ENCODE data around the gene ASCC1.
"Not testable (repeated sequence)": the region's sequence is repeated elsewhere in the genome, so short reads cannot be mapped to it uniquely, and the experiment has no call there.

Gene ASCC1

GRCh38 chr10:72110673-72111401 lies 105.2 kb downstream of the ASCC1 start:
- Histone ChIP-seq H3K4me1 (no peaks in the 10 kb centered on the region), H3K4me3 (ENCODE audit: low read depth, low read length) (no peak overlapping the region), H2AFZ (no peak overlapping the region), H3K9ac (no peak overlapping the region), H3K27ac (no peak overlapping the region), H3K4me2 (ENCODE audit: low read length) (no peak overlapping the region), H3K79me2 (no peaks in the 10 kb centered on the region), H3K27me3 (ENCODE audit: control insufficient read depth, insufficient read depth, low read length) (no peaks in the 10 kb centered on the region), H3K9me3 (ENCODE audit: control insufficient read depth, low read length) (no peaks in the 10 kb centered on the region), H3K36me3 (ENCODE audit: control insufficient read depth, insufficient read depth, low read length) (no peaks in the 10 kb centered on the region)
- no peak for TF ChIP-seq CTCF (IDR thresholded peaks at IDR 0.05)

- H3K27ac ChIP-seq, result no peak overlapping the region
- no peaks in the 10 kb centered on the region for H3K27me3 ChIP-seq (ENCODE audit: control insufficient read depth, insufficient read depth, low read length)
Observed at GRCh38 chr10:72109636-72110157, 106.4 kb downstream of the ASCC1 start.

GRCh38 chr10:72108830-72109635 lies 107.0 kb downstream of the ASCC1 start:
- H3K4me2 ChIP-seq (ENCODE audit: low read length), result no peak overlapping the region
- H3K9me3 ChIP-seq (ENCODE audit: control insufficient read depth, low read length), result no peaks in the 10 kb centered on the region
- no peaks in the 10 kb centered on the region for H3K27me3 ChIP-seq (ENCODE audit: control insufficient read depth, insufficient read depth, low read length)
- H3K4me3 ChIP-seq (ENCODE audit: low read depth, low read length), result no peak overlapping the region
- no peak overlapping the region for H3K9ac ChIP-seq
- no peaks in the 10 kb centered on the region for H3K79me2 ChIP-seq
- H3K27ac ChIP-seq, result no peak overlapping the region
- no peaks in the 10 kb centered on the region for H3K4me1 ChIP-seq
- TF ChIP-seq CTCF (IDR thresholded peaks at IDR 0.05), result no peak
- H3K36me3 ChIP-seq (ENCODE audit: control insufficient read depth, insufficient read depth, low read length), result no peaks in the 10 kb centered on the region
- H2AFZ ChIP-seq, result no peak overlapping the region

More at GRCh38 chr10:72109636-72110157, 106.4 kb downstream of the ASCC1 start:
- TF ChIP-seq CTCF (IDR thresholded peaks at IDR 0.05), result no peak
- H3K4me3 ChIP-seq (ENCODE audit: low read depth, low read length), result no peak overlapping the region
- no peak overlapping the region for H3K9ac ChIP-seq
- no peak overlapping the region for H2AFZ ChIP-seq
- no peak overlapping the region for H3K4me2 ChIP-seq (ENCODE audit: low read length)
- H3K36me3 ChIP-seq (ENCODE audit: control insufficient read depth, insufficient read depth, low read length), result no peaks in the 10 kb centered on the region
- H3K9me3 ChIP-seq (ENCODE audit: control insufficient read depth, low read length), result no peaks in the 10 kb centered on the region
- H3K4me1 ChIP-seq, result no peaks in the 10 kb centered on the region
- H3K79me2 ChIP-seq, result no peaks in the 10 kb centered on the region

GRCh38 chr10:72108004-72108370 lies 108.1 kb downstream of the ASCC1 start:
- not testable (repeated sequence) for H3K4me3 ChIP-seq (ENCODE audit: low read depth, low read length); H3K4me2 ChIP-seq (ENCODE audit: low read length); H3K36me3 ChIP-seq (ENCODE audit: control insufficient read depth, insufficient read depth, low read length); H3K79me2 ChIP-seq; H3K27ac ChIP-seq; H3K4me1 ChIP-seq; H3K9me3 ChIP-seq (ENCODE audit: control insufficient read depth, low read length); H3K9ac ChIP-seq; H3K27me3 ChIP-seq (ENCODE audit: control insufficient read depth, insufficient read depth, low read length); H2AFZ ChIP-seq

GRCh38 chr10:72107325-72108003 lies 108.6 kb downstream of the ASCC1 start:
- Histone ChIP-seq H3K4me2 (ENCODE audit: low read length) (no peak overlapping the region), H3K4me1 (no peaks in the 10 kb centered on the region), H3K36me3 (ENCODE audit: control insufficient read depth, insufficient read depth, low read length) (no peaks in the 10 kb centered on the region), H3K9me3 (ENCODE audit: control insufficient read depth, low read length) (no peaks in the 10 kb centered on the region), H2AFZ (no peak overlapping the region), H3K27ac (no peak overlapping the region), H3K4me3 (ENCODE audit: low read depth, low read length) (no peak overlapping the region), H3K79me2 (no peaks in the 10 kb centered on the region), H3K27me3 (ENCODE audit: control insufficient read depth, insufficient read depth, low read length) (no peaks in the 10 kb centered on the region), H3K9ac (no peak overlapping the region)
- no peak for TF ChIP-seq CTCF (IDR thresholded peaks at IDR 0.05)

Measured in parathyroid adenoma (tissue), 2 donors.